ENCODE results near the gene TMEM236. TPM values are rescaled to one million over a fixed set of nuclear protein-coding genes. Genes with fewer than 3 reads are reported as not detected.
A peak's percentile ranks its signal among the peaks of the same experiment; 100 is the strongest.

Gene TMEM236
- total RNA-seq, 1 donor from 2014 or later: 0.07 TPM

GRCh38 chr10:17833656-17834055 lies 81.7 kb downstream of the TMEM236 start:
- Mint-ChIP-seq H3K9me3 (ENCODE audit: low read depth) (no peaks in the 10 kb centered on the region), H3K4me1 (ENCODE audit: low read depth) (peaks cover 14% of the 10 kb centered on the region), H3K27me3 (ENCODE audit: low read depth) (peaks cover 5% of the 10 kb centered on the region), H3K4me3 (ENCODE audit: unreplicated experiment) (no peak overlapping the region), H3K36me3 (ENCODE audit: low read depth) (peaks cover 1% of the 10 kb centered on the region), H3K27ac (ENCODE audit: unreplicated experiment) (no peak overlapping the region)
- no peak for TF ChIP-seq CTCF (IDR thresholded peaks at IDR 0.05)
- no peak for DNase-seq (ENCODE audit: low spot score)

- Mint-ChIP-seq H3K27ac (ENCODE audit: unreplicated experiment) (no peak overlapping the region), H3K27me3 (ENCODE audit: low read depth) (no peaks in the 10 kb centered on the region), H3K4me1 (ENCODE audit: low read depth) (peaks cover 14% of the 10 kb centered on the region), H3K4me3 (ENCODE audit: unreplicated experiment) (no peak overlapping the region), H3K9me3 (ENCODE audit: low read depth) (no peaks in the 10 kb centered on the region), H3K36me3 (ENCODE audit: low read depth) (no peaks in the 10 kb centered on the region)
- no peak for DNase-seq (ENCODE audit: low spot score)
- no peak for TF ChIP-seq CTCF (IDR thresholded peaks at IDR 0.05)
These were observed 83.7 kb downstream of the TMEM236 start for GRCh38 chr10:17835688-17836087.

- Mint-ChIP-seq H3K27me3 (ENCODE audit: low read depth) (no peaks in the 10 kb centered on the region), H3K4me1 (ENCODE audit: low read depth) (peaks cover 14% of the 10 kb centered on the region), H3K9me3 (ENCODE audit: low read depth) (no peaks in the 10 kb centered on the region), H3K4me3 (ENCODE audit: unreplicated experiment) (peak overlapping the region; percentile 64), H3K36me3 (ENCODE audit: low read depth) (no peaks in the 10 kb centered on the region), H3K27ac (ENCODE audit: unreplicated experiment) (no peak overlapping the region)
- peak; percentile 29 for TF ChIP-seq CTCF (IDR thresholded peaks at IDR 0.05)
- no peak for DNase-seq (ENCODE audit: low spot score)
These were observed 84.9 kb downstream of the TMEM236 start for GRCh38 chr10:17836942-17837341.

- H3K27ac Mint-ChIP-seq (ENCODE audit: unreplicated experiment): no peak overlapping the region
These were observed 86.2 kb downstream of the TMEM236 start for GRCh38 chr10:17838080-17838648.

GRCh38 chr10:17841050-17841449 lies 89.0 kb downstream of the TMEM236 start:
- no peak overlapping the region for H3K4me3 Mint-ChIP-seq (ENCODE audit: unreplicated experiment)
- H3K27me3 Mint-ChIP-seq (ENCODE audit: low read depth): peaks cover 5% of the 10 kb centered on the region
- DNase-seq (ENCODE audit: low spot score): no peak
- no peak overlapping the region for H3K27ac Mint-ChIP-seq (ENCODE audit: unreplicated experiment)
- no peaks in the 10 kb centered on the region for H3K36me3 Mint-ChIP-seq (ENCODE audit: low read depth)
- H3K9me3 Mint-ChIP-seq (ENCODE audit: low read depth): no peaks in the 10 kb centered on the region
- no peak for TF ChIP-seq CTCF (IDR thresholded peaks at IDR 0.05)
- peaks cover 8% of the 10 kb centered on the region for H3K4me1 Mint-ChIP-seq (ENCODE audit: low read depth)

More at GRCh38 chr10:17838080-17838648, 86.2 kb downstream of the TMEM236 start:
- no peak for DNase-seq (ENCODE audit: low spot score)
- no peak for TF ChIP-seq CTCF (IDR thresholded peaks at IDR 0.05)
- no peaks in the 10 kb centered on the region for H3K27me3 Mint-ChIP-seq (ENCODE audit: low read depth)
- H3K36me3 Mint-ChIP-seq (ENCODE audit: low read depth): no peaks in the 10 kb centered on the region
- no peak overlapping the region for H3K4me3 Mint-ChIP-seq (ENCODE audit: unreplicated experiment)
- H3K4me1 Mint-ChIP-seq (ENCODE audit: low read depth): peaks cover 14% of the 10 kb centered on the region
- H3K9me3 Mint-ChIP-seq (ENCODE audit: low read depth): no peaks in the 10 kb centered on the region

Measured in chondrocyte (in vitro differentiated cells).